Anterior cingulate cortex (tissue), 58 donors: Measurements from ENCODE around the gene RNF113A.
"Not testable (repeated sequence)": the region's sequence is repeated elsewhere in the genome, so short reads cannot be mapped to it uniquely, and the experiment has no call there.

Experiments
- DNase-seq, 58 donors: peaks; one replicate each; lab custom pipeline; 2025; lab: John Stamatoyannopoulos, UW

RNF113A gene

DNA sequence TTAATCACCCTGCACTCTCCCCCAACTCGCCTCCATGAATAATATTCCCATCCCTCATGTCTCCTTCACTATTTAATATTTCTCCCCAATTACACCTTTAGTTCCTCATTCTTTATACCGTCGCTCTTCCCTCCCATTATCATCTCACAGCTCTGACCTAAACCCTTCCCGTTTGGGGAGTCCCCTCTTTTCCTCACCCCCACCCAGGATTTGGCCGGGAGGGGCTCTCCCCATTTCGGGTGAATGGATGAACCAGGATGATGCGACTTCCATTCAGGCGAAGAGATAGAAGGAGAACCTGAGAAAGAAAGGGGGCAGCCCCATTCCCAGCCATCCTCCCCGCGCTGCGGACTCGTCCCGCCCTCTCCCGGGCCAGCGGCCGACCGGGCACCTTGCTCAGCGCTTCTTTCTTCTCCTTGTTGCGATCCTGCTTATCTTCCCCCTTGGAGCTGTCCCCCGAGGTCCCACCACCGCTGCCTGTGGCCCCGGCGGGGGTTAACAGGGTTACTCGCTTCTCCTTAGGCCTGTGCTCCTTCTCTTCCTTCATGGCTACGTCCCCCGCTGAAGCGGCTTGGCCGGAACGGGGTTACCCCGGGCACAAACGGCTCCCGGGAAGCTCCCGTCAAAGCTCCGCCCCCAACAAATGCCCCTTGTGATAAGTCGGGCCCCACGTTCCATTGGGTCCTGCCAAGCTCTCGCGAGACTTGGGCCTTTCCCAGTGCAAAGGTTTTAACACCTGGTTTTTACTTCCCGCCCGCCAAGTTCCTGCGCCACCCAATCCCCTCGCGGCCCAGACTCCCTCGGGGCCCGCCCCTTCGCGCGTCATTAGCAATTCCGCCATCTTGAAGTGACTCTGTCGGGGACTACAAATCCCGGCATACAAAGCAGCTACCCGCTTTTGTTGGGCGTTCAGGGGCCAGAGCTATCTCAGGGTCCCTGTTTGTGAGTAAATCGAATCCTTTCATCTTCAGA is 18.9 kb downstream of the RNF113A start, which contains the start of gene UPF3B:
Gene UPF3B, minus strand, starts transcription at position 582 of the 972 bp plus-strand sequence. Its CDS starts 35 bp downstream, at position 547.
- DNase-seq: peak; percentile 27 to 96 (median 89)

DNA sequence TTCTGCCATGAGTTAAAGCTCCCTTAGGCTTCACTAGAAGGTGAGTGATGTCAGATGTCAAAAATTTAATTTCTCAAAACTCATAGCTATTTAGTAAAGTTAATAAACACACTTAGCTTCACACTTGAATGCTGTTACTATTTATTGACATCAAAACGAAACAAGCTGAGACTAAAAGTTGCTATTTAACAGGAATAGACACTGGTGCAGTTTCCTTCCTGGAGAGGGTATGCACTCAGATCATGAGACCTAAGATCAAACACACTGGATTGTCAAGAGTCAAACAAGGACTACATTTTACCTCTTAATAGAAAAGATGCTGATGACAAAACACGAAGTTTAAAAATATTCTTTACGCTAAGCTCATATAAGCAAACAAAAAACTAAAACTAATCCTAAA is 37.6 kb downstream of the RNF113A start:
- no peak for DNase-seq

DNA sequence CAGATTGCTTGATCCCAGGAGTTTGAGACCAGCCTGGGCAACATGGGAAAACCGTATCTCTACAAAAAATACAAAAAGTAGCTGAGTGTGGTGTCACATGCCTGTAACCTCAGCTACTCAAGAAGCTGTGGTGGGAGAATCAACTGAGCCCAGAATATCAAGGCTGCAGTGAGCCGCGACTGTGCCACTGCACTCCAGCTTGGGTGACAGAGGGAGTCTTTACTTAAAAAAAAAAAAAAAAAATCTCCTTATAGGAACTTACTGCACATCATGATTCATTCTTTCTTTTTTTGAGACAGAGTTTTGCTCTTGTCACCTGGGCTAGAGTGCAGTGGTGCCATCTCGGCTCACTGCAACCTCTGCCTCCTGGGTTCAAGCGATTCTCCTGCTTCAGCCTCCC is 43.1 kb downstream of the RNF113A start:
- no peak for DNase-seq

- no peak for DNase-seq
These were observed 45.1 kb downstream of the RNF113A start for GRCh38 chrX:119826399-119826959.

DNA sequence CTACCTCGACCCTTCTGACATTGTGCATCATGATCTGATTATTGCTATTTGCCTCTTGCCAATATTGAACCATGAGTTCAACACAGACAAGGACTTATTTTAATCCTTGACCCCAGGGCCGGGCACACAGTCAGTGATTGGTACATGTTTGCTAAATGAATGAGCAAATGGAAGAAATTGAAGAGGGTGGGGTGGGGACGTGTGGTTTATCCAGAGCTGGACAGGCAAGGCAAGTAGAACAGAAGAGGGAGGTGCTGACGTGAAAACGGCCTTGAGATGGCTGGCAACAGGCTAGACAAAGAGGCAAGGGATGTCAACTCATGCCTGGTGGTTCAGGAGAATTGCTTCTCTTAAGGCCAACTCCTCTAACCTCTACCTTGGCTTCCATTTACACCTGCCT is 47.3 kb downstream of the RNF113A start:
- not testable (repeated sequence) for DNase-seq

GRCh38 chrX:119821703-119822102 is 49.8 kb downstream of the RNF113A start:
- not testable (repeated sequence) for DNase-seq
